ENCODE measurements around the gene TBP.

- TF ChIP-seq CTCF (IDR thresholded peaks at IDR 0.05; ENCODE audit: insufficient read depth, low read depth, low read length) = peak; percentile 31
- TF ChIP-seq EZH2 (IDR thresholded peaks at IDR 0.05; ENCODE audit: insufficient read depth, low read length) = no peak
Observed at GRCh38 chr6:170522565-170523183, 31.5 kb upstream of the TBP start.

All from astrocyte (in vitro differentiated cells and primary cell).